ENCODE data around the gene TDRD7. TPM values are rescaled to one million over a fixed set of nuclear protein-coding genes. Genes with fewer than 3 reads are reported as not detected.

The TDRD7 gene
- polyA plus RNA-seq, 2 of the 4 experiments (the other 2 are of a cell fraction), result 11.5 to 15.7 TPM

DNA sequence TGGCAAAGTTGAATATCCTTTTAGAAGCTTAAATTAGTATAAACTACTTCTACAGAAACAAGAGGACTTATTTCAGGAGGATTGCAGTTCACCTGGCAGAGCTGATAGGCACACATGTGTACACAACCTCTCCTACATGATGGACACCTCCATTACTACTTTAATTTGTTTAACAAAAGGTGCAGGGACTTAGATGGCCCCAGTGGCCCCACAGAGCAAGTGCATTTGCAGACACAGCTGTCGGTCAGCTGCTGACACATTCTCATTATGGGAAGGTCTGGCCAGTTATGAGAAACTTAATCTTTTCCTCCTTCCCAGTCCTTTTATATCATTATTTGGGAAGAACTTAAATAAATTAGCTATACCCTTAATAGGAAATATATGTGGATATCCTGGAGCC, 28.3 kb downstream of the TDRD7 start:
- DNase-seq (ENCODE audit: low read depth in 1 of 2, low spot score in 1 of 2), result no peak
- ChIA-PET POLR2A (no interaction called here), CTCF (interaction anchor here (1.8 to 2.3 kb wide), 2 partner anchors 53 to 159 kb away, joined by 5 read pairs; no protein-coding TSS in a partner anchor)
- TF ChIP-seq, protein P1, sequence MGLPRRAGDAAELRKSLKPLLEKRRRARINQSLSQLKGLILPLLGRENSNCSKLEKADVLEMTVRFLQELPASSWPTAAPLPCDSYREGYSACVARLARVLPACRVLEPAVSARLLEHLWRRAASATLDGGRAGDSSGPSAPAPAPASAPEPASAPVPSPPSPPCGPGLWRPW (IDR thresholded peaks at IDR 0.05), result no peak
- no peak for TF ChIP-seq FOXS1 (CRISPR knock-in tag; IDR thresholded peaks at IDR 0.05)
- TF ChIP-seq POLR2AphosphoS2 (conservative IDR thresholded peaks at IDR 0.05; ENCODE audit: low read length), result no peak
- TF ChIP-seq, protein P2, sequence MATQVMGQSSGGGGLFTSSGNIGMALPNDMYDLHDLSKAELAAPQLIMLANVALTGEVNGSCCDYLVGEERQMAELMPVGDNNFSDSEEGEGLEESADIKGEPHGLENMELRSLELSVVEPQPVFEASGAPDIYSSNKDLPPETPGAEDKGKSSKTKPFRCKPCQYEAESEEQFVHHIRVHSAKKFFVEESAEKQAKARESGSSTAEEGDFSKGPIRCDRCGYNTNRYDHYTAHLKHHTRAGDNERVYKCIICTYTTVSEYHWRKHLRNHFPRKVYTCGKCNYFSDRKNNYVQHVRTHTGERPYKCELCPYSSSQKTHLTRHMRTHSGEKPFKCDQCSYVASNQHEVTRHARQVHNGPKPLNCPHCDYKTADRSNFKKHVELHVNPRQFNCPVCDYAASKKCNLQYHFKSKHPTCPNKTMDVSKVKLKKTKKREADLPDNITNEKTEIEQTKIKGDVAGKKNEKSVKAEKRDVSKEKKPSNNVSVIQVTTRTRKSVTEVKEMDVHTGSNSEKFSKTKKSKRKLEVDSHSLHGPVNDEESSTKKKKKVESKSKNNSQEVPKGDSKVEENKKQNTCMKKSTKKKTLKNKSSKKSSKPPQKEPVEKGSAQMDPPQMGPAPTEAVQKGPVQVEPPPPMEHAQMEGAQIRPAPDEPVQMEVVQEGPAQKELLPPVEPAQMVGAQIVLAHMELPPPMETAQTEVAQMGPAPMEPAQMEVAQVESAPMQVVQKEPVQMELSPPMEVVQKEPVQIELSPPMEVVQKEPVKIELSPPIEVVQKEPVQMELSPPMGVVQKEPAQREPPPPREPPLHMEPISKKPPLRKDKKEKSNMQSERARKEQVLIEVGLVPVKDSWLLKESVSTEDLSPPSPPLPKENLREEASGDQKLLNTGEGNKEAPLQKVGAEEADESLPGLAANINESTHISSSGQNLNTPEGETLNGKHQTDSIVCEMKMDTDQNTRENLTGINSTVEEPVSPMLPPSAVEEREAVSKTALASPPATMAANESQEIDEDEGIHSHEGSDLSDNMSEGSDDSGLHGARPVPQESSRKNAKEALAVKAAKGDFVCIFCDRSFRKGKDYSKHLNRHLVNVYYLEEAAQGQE (IDR thresholded peaks at IDR 0.05), result no peak
- no peak for TF ChIP-seq RNF2 (IDR thresholded peaks at IDR 0.05; ENCODE audit: borderline replicate concordance, low read depth)
- TF ChIP-seq ZNF302 (CRISPR knock-in tag; IDR thresholded peaks at IDR 0.05), result no peak
- no peak for TF ChIP-seq HEYL (CRISPR knock-in tag; IDR thresholded peaks at IDR 0.05)
- no peak for TF ChIP-seq CBX8 (IDR thresholded peaks at IDR 0.05)
- no peak for TF ChIP-seq CBX2 (IDR thresholded peaks at IDR 0.05; ENCODE audit: borderline replicate concordance, low read depth)
- TF ChIP-seq HOXA7 (CRISPR knock-in tag; IDR thresholded peaks at IDR 0.05), result no peak
- no peak for TF ChIP-seq HOXB5 (CRISPR knock-in tag; IDR thresholded peaks at IDR 0.05)
- TF ChIP-seq FOSL2 (IDR thresholded peaks at IDR 0.05), result no peak
- TF ChIP-seq FOSL2 (CRISPR knock-in tag; IDR thresholded peaks at IDR 0.05), result no peak
- WGBS (ENCODE audit: missing lambda C conversion rate), result 77% methylated on average over 1 of the region's 1 CpG
- Histone ChIP-seq H3K27ac (no peak overlapping the region), H3K9me3 (no peaks in the 10 kb centered on the region), H3K4me1 (0 out of 3 replicates have a peak, but pooled peaks cover 3% of the 10 kb centered on the region), H3K4me2 (no peak overlapping the region), H3K4me3 (no peak overlapping the region)
- ATAC-seq, result no peak
- no peak for FAIRE-seq

DNA sequence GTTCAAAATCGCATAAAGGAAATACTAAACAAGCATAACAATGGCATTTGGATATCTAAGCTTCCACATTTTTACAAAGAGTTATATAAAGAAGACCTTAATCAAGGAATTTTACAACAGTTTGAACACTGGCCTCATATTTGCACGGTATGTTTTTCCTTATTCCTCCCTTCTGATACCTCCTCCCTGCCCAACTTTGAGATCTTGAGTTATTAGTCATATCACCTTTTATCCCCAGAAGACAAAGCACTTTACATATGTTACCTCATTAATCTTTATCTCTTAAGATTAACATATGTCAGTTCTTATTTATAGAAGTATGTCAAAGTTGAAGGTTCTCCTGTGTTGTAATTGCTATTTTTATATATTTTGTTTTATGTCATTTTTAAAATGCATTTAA, 29.8 kb downstream of the TDRD7 start:
- DNase-seq (ENCODE audit: low read depth in 1 of 2, low spot score in 1 of 2), result no peak
- no peak overlapping the region for H3K27ac ChIP-seq
- FAIRE-seq, result no peak
- POLR2A ChIA-PET, result no interaction called here
- H3K9me3 ChIP-seq, result no peaks in the 10 kb centered on the region
- no peak for ATAC-seq
- CTCF ChIA-PET, result interaction anchor here (0.8 to 2.3 kb wide), 2 partner anchors 26 to 157 kb away, joined by 3 to 5 read pairs; no protein-coding TSS in a partner anchor
- TF ChIP-seq FOSB (CRISPR knock-in tag; IDR thresholded peaks at IDR 0.05), result no peak
- TF ChIP-seq RFX5 (IDR thresholded peaks at IDR 0.05), result no peak
- TF ChIP-seq HOXB13 (CRISPR knock-in tag; IDR thresholded peaks at IDR 0.05; ENCODE audit: low read depth), result no peak
- TF ChIP-seq TP53 (CRISPR knock-in tag; IDR thresholded peaks at IDR 0.05), result no peak
- TF ChIP-seq CHD2 (IDR thresholded peaks at IDR 0.05; ENCODE audit: low read length, partially characterized antibody), result no peak
- TF ChIP-seq PHF8 (IDR thresholded peaks at IDR 0.05; ENCODE audit: borderline replicate concordance, low read depth), result no peak
- TF ChIP-seq, protein P3, sequence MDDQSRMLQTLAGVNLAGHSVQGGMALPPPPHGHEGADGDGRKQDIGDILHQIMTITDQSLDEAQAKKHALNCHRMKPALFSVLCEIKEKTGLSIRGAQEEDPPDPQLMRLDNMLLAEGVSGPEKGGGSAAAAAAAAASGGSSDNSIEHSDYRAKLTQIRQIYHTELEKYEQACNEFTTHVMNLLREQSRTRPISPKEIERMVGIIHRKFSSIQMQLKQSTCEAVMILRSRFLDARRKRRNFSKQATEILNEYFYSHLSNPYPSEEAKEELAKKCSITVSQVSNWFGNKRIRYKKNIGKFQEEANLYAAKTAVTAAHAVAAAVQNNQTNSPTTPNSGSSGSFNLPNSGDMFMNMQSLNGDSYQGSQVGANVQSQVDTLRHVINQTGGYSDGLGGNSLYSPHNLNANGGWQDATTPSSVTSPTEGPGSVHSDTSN (IDR thresholded peaks at IDR 0.05), result no peak
- TF ChIP-seq, protein P1 (IDR thresholded peaks at IDR 0.05), result no peak
- no peak for TF ChIP-seq POLR2AphosphoS2 (conservative IDR thresholded peaks at IDR 0.05; ENCODE audit: low read length)
- no peak for TF ChIP-seq BHLHE40 (IDR thresholded peaks at IDR 0.05; ENCODE audit: low read depth, low read length)
- TF ChIP-seq, protein P4, sequence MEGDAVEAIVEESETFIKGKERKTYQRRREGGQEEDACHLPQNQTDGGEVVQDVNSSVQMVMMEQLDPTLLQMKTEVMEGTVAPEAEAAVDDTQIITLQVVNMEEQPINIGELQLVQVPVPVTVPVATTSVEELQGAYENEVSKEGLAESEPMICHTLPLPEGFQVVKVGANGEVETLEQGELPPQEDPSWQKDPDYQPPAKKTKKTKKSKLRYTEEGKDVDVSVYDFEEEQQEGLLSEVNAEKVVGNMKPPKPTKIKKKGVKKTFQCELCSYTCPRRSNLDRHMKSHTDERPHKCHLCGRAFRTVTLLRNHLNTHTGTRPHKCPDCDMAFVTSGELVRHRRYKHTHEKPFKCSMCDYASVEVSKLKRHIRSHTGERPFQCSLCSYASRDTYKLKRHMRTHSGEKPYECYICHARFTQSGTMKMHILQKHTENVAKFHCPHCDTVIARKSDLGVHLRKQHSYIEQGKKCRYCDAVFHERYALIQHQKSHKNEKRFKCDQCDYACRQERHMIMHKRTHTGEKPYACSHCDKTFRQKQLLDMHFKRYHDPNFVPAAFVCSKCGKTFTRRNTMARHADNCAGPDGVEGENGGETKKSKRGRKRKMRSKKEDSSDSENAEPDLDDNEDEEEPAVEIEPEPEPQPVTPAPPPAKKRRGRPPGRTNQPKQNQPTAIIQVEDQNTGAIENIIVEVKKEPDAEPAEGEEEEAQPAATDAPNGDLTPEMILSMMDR (IDR thresholded peaks at IDR 0.05), result no peak
- TF ChIP-seq ZNF302 (CRISPR knock-in tag; IDR thresholded peaks at IDR 0.05), result no peak
- 92% methylated on average over 2 of the region's 2 CpGs for WGBS (ENCODE audit: missing lambda C conversion rate)
- H3K4me2 ChIP-seq, result no peak overlapping the region
- no peak overlapping the region for H3K4me3 ChIP-seq
- H3K4me1 ChIP-seq, result 0 out of 3 replicates have a peak, but pooled peaks cover 3% of the 10 kb centered on the region

Data from A549 (cell line).